CD4-positive, alpha-beta T cell treated with Interleukin-6 at 100 ng/mL for 8 hours (primary cell): ENCODE results near the gene LRCOL1.

Experiments used
- DNase-seq: peaks from one replicate; pipeline ENCODE4 v3.0.0-alpha.2; 2020; ENCODE audit warnings: mixed read lengths, low spot score

Gene LRCOL1

GRCh38 chr12:132635076-132635955 lies 24.9 kb upstream of the LRCOL1 start:
- DNase-seq, result no peak

DNA sequence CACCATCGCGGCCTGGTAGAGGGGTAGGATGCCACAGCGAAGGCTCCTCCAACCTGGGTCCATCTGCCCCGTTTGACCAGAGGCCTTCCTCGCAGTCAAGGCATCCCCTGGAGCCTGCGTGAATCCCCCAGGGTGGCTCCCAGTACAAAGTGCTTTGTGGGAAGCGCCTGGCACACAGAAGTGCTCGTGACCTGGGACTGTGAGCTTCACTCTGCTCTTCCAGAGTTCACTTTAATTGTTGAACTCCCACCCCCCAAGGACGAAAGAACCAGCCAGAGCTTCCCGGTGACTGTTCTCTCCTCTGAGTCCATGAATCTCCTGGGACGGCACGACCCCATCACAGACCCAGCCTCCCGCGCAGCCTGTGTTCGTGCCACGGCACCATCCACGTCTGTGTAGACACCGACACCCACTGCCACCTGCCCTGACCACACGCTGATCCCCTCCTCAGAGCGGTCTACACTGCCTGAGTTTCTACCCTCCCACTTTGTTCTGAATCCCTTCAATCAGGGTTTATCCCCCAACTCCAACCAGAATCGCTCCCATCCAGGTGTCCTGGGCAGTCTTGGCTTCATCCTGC lies 24.1 kb upstream of the LRCOL1 start:
- no peak for DNase-seq

DNA sequence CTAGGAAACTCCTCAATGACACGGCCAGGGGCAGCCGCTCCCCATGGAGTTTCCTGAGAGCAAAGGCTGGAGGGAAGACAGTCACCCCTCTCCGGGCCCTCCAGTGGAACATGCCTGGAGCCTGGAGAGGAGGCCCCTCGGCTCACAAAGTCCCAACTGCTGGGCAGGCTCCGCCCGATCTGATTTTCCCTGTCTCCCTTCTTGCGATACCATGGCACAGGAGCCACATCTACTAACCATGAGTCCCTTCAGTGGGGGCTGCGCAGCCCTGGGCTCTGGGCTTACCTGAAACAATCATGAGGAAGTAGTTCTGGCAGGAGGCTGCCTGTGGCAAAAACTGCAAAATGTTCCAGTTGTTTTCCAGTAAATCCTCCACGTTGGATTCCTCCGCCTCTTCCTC lies 23.5 kb upstream of the LRCOL1 start:
- DNase-seq, result no peak

- no peak for DNase-seq
Measured at GRCh38 chr12:132633398-132633797, 23.0 kb upstream of the LRCOL1 start.

- DNase-seq, result no peak
Measured at GRCh38 chr12:132632521-132633228, 22.3 kb upstream of the LRCOL1 start.

- no peak for DNase-seq
Measured at GRCh38 chr12:132631666-132632065, 21.3 kb upstream of the LRCOL1 start.

GRCh38 chr12:132630672-132631071 lies 20.3 kb upstream of the LRCOL1 start:
- DNase-seq, result no peak

DNA sequence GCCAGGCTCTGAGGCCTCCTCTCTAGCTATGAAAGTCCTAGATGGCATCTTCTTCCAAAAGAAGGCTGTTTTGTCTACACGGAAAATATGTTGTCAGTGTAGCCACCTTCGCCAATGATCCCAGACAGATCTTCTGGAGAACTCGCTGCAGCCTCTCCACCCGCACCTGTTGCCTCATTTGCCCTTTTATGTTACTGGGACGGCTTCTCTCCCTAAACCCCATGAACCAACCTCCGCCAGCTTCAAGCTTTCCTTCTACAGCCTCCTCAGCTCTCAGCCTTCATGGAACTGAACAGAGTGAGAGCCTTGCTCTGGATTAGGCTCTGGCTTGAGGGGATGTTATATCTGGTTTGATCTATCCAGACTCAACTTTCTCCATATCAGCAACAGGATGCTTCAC lies 18.9 kb upstream of the LRCOL1 start:
- no peak for DNase-seq

DNA sequence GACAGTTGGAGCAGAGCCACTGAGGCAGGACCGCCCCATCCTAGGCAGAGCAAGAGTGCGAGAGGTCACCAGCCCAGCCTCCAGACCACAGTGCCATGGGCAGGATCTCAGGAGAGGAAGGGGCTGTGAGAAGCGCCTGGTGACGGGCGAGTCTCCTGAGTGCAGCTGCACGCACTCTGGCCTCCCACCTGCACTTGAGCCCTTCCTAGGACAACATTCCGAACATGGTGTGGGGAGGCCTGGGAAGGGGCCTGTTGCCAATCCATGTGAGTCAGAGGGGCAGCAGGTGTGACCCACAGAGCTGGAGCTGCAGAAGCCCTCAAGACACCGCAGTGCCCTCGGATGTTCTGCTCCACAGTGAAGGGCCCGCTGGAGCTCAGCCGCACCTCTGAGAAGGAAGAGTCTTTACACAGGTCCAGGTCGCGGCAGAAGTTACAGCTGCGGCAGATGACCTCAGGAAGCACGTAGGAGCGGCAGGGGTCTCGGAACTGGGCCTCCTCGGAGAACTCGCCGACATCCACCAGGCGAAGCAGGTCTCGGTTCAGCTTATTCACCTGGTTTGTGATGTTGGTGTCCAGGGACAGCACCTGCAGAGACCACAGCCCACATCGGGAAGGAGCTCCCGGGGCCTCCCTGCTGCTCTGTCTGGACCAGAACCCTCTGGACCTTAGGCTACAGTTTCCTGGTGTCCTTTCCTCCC lies 15.5 kb upstream of the LRCOL1 start:
- no peak for DNase-seq

GRCh38 chr12:132624910-132625630 lies 14.7 kb upstream of the LRCOL1 start:
- DNase-seq, result no peak

GRCh38 chr12:132624186-132624855 lies 13.9 kb upstream of the LRCOL1 start:
- DNase-seq, result no peak

GRCh38 chr12:132623072-132623869 lies 12.9 kb upstream of the LRCOL1 start:
- DNase-seq, result no peak

DNA sequence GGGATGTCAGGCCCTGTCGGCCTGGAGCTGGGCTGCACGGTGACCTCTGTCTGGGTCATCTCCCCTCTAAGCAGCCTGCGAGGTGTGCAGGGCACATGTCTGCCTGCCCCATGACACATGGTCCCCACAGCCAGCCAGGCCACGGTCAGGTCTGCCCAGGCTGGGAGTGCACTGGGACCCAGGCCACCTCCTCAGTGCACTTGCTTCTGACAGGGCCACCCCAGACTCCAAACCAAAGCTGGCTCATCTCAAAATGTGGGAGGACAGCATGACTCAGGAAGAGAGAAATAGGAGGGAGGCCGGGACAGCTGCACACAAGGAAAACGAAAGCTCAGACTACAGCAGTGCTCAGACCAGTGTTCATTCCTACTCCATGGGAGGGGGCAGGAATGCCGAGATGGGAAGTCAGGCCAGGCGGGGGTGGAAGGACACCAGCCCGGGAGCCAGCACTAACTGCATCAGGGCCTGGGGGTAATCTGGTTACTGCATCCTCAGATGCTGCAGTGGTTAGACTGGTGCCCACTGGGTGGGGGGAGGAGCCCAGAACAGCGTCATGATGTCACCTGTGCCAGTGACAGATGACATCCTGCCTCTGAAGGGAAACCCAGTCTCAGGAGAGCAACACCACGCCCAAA lies 12.2 kb upstream of the LRCOL1 start:
- no peak for DNase-seq

DNA sequence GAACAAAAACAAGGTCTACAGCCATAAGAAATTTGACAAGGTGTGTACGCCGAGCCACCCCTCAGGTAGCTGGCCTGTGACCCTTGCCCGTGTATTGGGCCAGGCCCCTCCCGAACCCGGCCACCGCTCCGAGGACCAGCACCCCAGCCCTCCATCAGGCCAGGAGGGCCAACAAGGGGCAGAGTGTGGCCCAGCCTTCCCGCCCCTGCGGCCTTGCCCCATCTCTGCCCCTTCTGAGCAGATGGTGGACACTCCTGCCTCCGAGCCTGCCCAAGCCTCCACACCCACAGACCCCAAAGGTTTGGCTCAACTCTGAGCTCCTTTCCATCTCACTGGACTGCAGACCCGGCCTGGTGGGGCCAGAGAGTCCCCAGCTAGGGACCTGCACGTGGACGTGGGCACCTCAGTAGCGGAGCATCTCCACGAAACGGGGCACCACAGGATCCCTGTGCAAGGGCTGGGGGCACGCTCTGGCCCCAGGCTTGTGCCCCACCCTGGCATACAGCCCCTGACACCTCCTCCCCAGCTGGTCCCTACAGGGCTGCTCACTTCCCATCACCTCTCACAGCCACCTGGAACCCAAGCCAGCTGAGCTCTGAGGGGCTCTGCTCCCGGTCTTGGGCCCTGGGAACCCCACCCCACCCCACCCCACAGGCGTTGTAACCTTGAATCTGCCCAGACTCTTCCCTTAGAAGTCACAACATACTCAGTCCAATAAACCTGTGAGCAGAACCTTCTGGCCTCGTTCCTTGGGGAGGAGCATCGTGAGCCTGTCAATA lies 11.5 kb upstream of the LRCOL1 start:
- no peak for DNase-seq

- DNase-seq, result no peak
Measured at GRCh38 chr12:132620899-132621656, 10.7 kb upstream of the LRCOL1 start.

- no peak for DNase-seq
Measured at GRCh38 chr12:132620113-132620898, 9.9 kb upstream of the LRCOL1 start.

DNA sequence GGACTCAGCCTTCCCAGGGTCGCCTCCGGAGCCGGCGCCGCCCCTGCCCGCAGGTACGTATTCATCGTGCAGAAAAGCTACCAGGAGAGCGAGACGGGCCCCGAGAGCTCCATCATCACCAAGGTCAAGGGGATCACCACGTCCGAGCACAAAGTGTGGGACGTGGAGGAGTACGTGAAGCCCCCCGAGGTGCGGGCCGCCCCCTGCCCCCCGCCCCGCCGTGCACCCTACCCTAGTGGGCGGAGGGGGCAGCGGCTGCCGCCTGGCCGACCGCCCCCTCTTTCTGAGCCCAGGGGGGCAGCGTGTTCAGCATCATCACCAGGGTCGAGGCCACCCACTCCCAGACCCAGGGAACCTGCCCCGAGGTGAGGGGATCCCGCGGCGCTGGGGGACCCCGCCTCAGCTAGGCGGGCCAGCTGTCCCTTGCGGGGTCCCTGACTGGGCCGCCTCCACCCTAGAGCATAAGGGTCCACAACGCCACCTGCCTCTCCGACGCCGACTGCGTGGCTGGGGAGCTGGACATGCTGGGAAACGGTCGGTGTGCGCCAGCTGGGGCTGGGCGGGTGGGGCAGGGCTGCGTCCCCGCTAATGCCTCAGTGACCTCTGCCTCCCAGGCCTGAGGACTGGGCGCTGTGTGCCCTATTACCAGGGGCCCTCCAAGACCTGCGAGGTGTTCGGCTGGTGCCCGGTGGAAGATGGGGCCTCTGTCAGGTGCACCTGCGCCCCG lies 9.2 kb upstream of the LRCOL1 start:
- DNase-seq, result no peak
